Heart left ventricle (tissue), 16 donors: Measurements from ENCODE around the gene OR51E2. TPM values are rescaled to one million over a fixed set of nuclear protein-coding genes. Genes with fewer than 3 reads are reported as not detected.

Experiments used
- ATAC-seq, 4 donors: fragments of 200-7000 bp; cut with Tn5 transposase; one replicate each; pipeline ENCODE4 v1.9.1; 2020 to 2022; ENCODE audit warnings: moderate library complexity in 4 of 4, mild to moderate bottlenecking in 3 of 4, moderate number of reproducible peaks in 1 of 4
- DNase-seq, 5 donors: peaks; one replicate each; pipeline ENCODE4 v3.0.0-alpha.2; 2020
- H3K27ac ChIP-seq, 12 donors: fragments of 200-600 bp; sonication (generic) in 4 of 12; one replicate each; pipeline versions ENCODE4 v1.5.0 to v1.8.0; 2016 to 2022; ENCODE audit warnings: mild to moderate bottlenecking in 2 of 12
- H3K27me3 ChIP-seq, 9 donors: fragments of 200-600 bp; sonication (generic) in 2 of 9; one replicate each; pipeline versions ENCODE4 v1.5.1 to v1.8.0; 2016 to 2022; ENCODE audit warnings: mild to moderate bottlenecking in 3 of 9
- H3K36me3 ChIP-seq, 9 donors: fragments of 200-600 bp; sonication (generic) in 2 of 9; one replicate each; pipeline versions ENCODE4 v1.5.0 to v1.8.0; 2018 to 2022; ENCODE audit warnings: mild to moderate bottlenecking in 2 of 9
- H3K4me1 ChIP-seq, 12 donors: fragments of 200-600 bp; sonication (generic) in 4 of 12; one replicate each; pipeline versions ENCODE4 v1.5.0 to v1.8.0; 2016 to 2022; ENCODE audit warnings: mild to moderate bottlenecking in 3 of 12
- H3K4me3 ChIP-seq, 12 donors: fragments of 200-600 bp; sonication (generic) in 4 of 12; one replicate each; pipeline versions ENCODE4 v1.5.0 to v1.8.0; 2017 to 2022; ENCODE audit warnings: mild to moderate bottlenecking in 9 of 12, moderate library complexity in 4 of 12
- H3K9me3 ChIP-seq, 12 donors: fragments of 200-600 bp; sonication (generic) in 4 of 12; one replicate each; pipeline versions ENCODE4 v1.5.0 to v1.8.0; 2016 to 2022; ENCODE audit warnings: mild to moderate bottlenecking in 1 of 12
- POLR2A ChIP-seq, 2 donors: fragments of 450-650 bp; IDR thresholded peaks; one replicate each; pipeline ENCODE4 v1.6.1; 2017; ENCODE audit warnings: antibody characterized with exemption in 2 of 2, mild to moderate bottlenecking in 2 of 2, moderate library complexity in 2 of 2
- WGBS, 4 donors: extraction: QIAGEN DNeasy Blood & Tissue Kit in 2 of 4; methylation state at CpG; one replicate each; pipeline versions ENCODE4 v1.1.5 to v1.1.7; 2013 to 2018; 5-methylcytosine and 5-hydroxymethylcytosine counted together
- intact Hi-C, 10 donors: fragments of 100-400 bp; cut with DNase I; formaldehyde crosslinking; loops; one replicate each; pipeline versions ENCODE4 v1.11.1 to v1.14.2; 2022
- polyA plus RNA-seq, 2 donors: library from polyadenylated mRNA; stranded (reverse); fragments of 200-250 nt; gene quantifications; one replicate each; pipeline ENCODE4 v1.2.3, GENCODE V29; 2013
- total RNA-seq, 9 donors: library from RNA; depleted of rRNA in 2 of 9; stranded (reverse); fragments of >200 nt in 2 of 9; fragmentation: NEBNext Ultra II Directional in 3 of 9; extraction: Animal tissue kit (Norgen Biotek cat#: 25700) in 3 of 9; gene quantifications; one replicate each; pipeline versions ENCODE4 v1.1.0 to v1.2.4, GENCODE V29; 2016 to 2023
- TF ChIP-seq, protein P1 (sequence below), 12 donors: fragments of 200-600 bp; sonication (generic) in 4 of 12; IDR thresholded peaks; one replicate each; pipeline versions ENCODE4 v1.5.0 to v1.8.0; 2018 to 2022; ENCODE audit warnings: antibody characterized with exemption in 12 of 12, mild to moderate bottlenecking in 5 of 12
- donor health status: ischemic (EF 13 %, LVEDD 7.1; RV severe dilation, severe dysfunction).
- donor health status: healthy with polysubstance abuse.
- donor health status: DM: no; HTN: yes; CAD: no.
- donor health status: DM: no; HTN: no; CAD: no.
- donor health status: ischemic (EF 25% LVEDD 6.9; RV normal size, moderate dysfunction).
- donor health status: ischemic (EF 25% LVEDD 5.7; RV mildly dilated, moderate dysfunction).
- donor health status: healthy.
- donor health status: DM: yes; HTN: yes; CAD: no.
- donor health status: ischemic (EF 35%, LVEDD 5.7; RV mildly dilated, moderate dysfunction).
- donor health status: nonischemic (EF 11% LVEDD 7.7; RV severe dilation, severe dysfunction).
- donor health status: DM: yes; HTN: yes; CAD: no.
- donor health status: PGD.
- donor health status: ischemic (EF 29% LVEDD 5.4; RV normal size, mild dysfunction).
- donor health status: nonischemic (EF 23%, LVEDD 6.1; RV moderate dilation, normal function).

Gene OR51E2
- total and polyA plus RNA-seq, 11 donors, result 0.08 to 0.50 (median 0.25) TPM; not detected in 4

DNA sequence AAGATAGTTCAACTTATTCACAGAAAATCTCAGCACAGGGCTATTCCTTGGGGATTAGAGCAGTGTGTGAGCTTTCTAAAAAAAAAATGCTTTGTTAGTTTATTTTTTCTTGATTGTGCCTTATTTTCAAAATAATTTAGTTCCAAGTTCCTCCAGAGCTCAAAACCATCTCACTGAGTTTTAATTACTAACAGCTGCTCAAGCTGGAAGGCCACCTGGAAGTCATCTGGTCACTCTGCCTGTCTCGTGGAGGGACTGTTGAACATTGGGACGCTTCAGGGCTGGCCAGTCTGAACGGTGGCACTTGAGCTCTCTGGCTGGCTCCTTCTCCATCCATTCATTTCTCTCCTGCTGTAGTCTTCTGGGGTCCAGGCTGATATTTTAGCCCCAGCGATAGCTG is 49.9 kb downstream of the OR51E2 start:
- Histone ChIP-seq H3K4me1 (peaks cover 11 to 57% (median 27%) of the 10 kb centered on the region in 12 donors), H3K27ac (peak overlapping the region in 10 of 12 donors; percentile 1 to 64 (median 34)), H3K4me3 (peak overlapping the region in 5 of 12 donors; percentile 7 to 61 (median 21)), H3K27me3 (no peaks in the 10 kb centered on the region), H3K9me3 (no peaks in the 10 kb centered on the region), H3K36me3 (peaks cover 0 to 3% (median 0%) of the 10 kb centered on the region in 9 donors)
- intact Hi-C loops, result loop anchor here in 1 of 10 donors (5.0 kb wide), 1 partner anchor 55 kb away; the partner anchor contains the start of gene MMP26
- DNase-seq, result peak in 1 of 5 donors; percentile 38
- 34 to 50% (median 39%) methylated on average over 4 of the region's 4 CpGs for WGBS, 4 donors
- no peak for ATAC-seq
- no peak for TF ChIP-seq POLR2A (IDR thresholded peaks at IDR 0.05)
- TF ChIP-seq, protein P1, sequence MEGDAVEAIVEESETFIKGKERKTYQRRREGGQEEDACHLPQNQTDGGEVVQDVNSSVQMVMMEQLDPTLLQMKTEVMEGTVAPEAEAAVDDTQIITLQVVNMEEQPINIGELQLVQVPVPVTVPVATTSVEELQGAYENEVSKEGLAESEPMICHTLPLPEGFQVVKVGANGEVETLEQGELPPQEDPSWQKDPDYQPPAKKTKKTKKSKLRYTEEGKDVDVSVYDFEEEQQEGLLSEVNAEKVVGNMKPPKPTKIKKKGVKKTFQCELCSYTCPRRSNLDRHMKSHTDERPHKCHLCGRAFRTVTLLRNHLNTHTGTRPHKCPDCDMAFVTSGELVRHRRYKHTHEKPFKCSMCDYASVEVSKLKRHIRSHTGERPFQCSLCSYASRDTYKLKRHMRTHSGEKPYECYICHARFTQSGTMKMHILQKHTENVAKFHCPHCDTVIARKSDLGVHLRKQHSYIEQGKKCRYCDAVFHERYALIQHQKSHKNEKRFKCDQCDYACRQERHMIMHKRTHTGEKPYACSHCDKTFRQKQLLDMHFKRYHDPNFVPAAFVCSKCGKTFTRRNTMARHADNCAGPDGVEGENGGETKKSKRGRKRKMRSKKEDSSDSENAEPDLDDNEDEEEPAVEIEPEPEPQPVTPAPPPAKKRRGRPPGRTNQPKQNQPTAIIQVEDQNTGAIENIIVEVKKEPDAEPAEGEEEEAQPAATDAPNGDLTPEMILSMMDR (IDR thresholded peaks at IDR 0.05), result no peak

DNA sequence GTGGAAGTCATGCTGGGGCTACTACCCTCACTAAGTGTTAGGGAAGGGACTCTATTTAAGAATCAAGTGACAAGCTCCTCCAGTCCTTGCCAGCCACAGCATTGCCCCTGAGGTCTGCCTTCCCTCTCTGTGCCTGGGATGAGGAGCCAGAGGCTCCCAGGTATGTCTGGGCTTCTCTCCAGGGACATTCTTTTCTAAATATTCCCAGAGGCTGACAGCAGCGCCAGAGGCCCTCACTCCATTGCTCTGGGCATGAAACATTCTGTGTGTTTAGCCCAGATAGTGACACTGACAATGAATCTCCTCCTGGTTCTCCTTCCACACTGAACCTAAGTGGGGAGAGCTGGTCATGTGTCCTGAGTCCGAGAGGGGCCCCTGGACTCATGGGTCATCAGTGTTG is 51.7 kb downstream of the OR51E2 start:
- ATAC-seq (peak; percentile 76 to 88 (median 84)), DNase-seq (peak in 4 of 5 donors; percentile 32 to 67 (median 42))
- H3K4me1 ChIP-seq, result peaks cover 11 to 70% (median 36%) of the 10 kb centered on the region in 12 donors
- H3K4me3 ChIP-seq, result peak overlapping the region in 7 of 12 donors; percentile 47 to 61 (median 56)
- H3K27ac ChIP-seq, result peak overlapping the region in 11 of 12 donors; percentile 58 to 90 (median 74)
- H3K9me3 ChIP-seq, result no peaks in the 10 kb centered on the region
- no peaks in the 10 kb centered on the region for H3K27me3 ChIP-seq
- no peak for TF ChIP-seq POLR2A (IDR thresholded peaks at IDR 0.05)
- TF ChIP-seq, protein P1 (IDR thresholded peaks at IDR 0.05), result no peak
- intact Hi-C loops, result loop anchor here in 1 of 10 donors (5.0 kb wide), 1 partner anchor 56 kb away; the partner anchor contains the start of gene MMP26
- WGBS, 4 donors, result 34 to 44% (median 37%) methylated on average over 2 of the region's 2 CpGs
- H3K36me3 ChIP-seq, result no peaks in the 10 kb centered on the region

DNA sequence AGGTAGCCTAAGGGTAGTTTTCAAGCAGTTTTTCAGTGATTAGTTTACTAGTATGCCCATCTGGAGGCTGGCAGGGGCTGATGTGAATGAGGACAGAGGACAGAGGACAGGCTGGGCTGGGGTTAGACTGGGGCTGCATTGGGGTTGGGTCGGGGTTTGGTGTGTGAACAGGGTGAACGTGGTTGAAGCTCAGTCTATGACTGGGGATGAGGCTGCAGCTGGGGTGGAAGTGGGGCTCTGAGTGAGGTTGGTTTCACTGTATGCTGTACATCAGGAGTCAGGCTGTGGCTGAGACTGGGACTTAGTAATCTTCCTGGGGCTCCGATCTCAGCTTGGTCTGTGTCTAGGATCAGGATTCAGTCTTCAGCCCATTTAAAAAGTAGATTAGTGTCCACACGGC is 53.4 kb downstream of the OR51E2 start:
- TF ChIP-seq, protein P1 (IDR thresholded peaks at IDR 0.05), result no peak
- no peak for TF ChIP-seq POLR2A (IDR thresholded peaks at IDR 0.05)
- Histone ChIP-seq H3K27me3 (no peaks in the 10 kb centered on the region), H3K36me3 (no peaks in the 10 kb centered on the region), H3K4me1 (peaks cover 11 to 70% (median 36%) of the 10 kb centered on the region in 12 donors), H3K27ac (peak overlapping the region in 10 of 12 donors; percentile 51 to 94 (median 86)), H3K9me3 (no peaks in the 10 kb centered on the region), H3K4me3 (peak overlapping the region in 11 of 12 donors; percentile 6 to 61 (median 51))
- WGBS, 4 donors, result 48 to 60% (median 52%) methylated on average over 4 of the region's 4 CpGs
- DNase-seq (no peak), ATAC-seq (no peak)
- intact Hi-C loops, result no loop called here

DNA sequence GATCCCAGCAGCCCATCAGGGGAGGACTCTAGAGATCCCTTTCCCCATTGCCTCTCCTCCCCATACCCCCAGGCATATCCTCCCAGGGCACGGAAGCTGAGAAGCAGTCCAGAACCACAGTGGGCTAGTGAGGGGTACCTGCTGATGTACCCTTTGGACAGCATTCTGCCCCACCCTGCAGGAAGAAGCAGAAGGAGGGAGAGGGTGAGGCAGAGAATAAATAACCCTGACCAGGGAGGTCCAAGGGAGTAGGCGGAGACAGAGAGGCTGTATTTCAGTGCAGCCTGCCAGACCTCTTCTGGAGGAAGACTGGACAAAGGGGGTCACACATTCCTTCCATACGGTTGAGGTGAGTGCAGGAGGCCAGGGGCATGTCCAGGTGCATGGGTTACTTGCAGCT is 54.0 kb downstream of the OR51E2 start, which contains the start of gene OR51E1:
TSS of gene OR51E1 (plus strand) at position 301 of the 400 bp plus-strand sequence. CDS start 8,545 bp downstream, outside the sequence.
- peak in 1 of 5 donors; percentile 18 for DNase-seq
- intact Hi-C loops, result no loop called here
- TF ChIP-seq, protein P1 (IDR thresholded peaks at IDR 0.05), result no peak
- TF ChIP-seq POLR2A (IDR thresholded peaks at IDR 0.05), result no peak
- Histone ChIP-seq H3K27ac (peak within 1 kb of the TSS; percentile 15 to 94 (median 83)), H3K27me3 (no peaks in the 10 kb centered on the region), H3K9me3 (no peaks in the 10 kb centered on the region), H3K4me1 (peaks cover 11 to 70% (median 35%) of the 10 kb centered on the region in 12 donors), H3K4me3 (peak within 1 kb of the TSS in 11 of 12 donors; percentile 6 to 61 (median 51)), H3K36me3 (no peaks in the 10 kb centered on the region)
- WGBS, 4 donors, result 48 to 59% (median 56%) methylated on average over 3 of the region's 3 CpGs
- ATAC-seq, result peak in 2 of 4 donors; percentile 17 to 20
